Islet precursor cell (in vitro differentiated cells): ENCODE results near the gene GINS1.
A peak's percentile ranks its signal among the peaks of the same experiment; 100 is the strongest.
"Not testable (repeated sequence)": the region's sequence is repeated elsewhere in the genome, so short reads cannot be mapped to it uniquely, and the experiment has no call there.

Source experiments
- DNase-seq: peaks from one replicate; pipeline ENCODE4 v3.0.0-alpha.2; 2018

The GINS1 gene

GRCh38 chr20:25457886-25458680 lies 50.6 kb downstream of the GINS1 start:
- DNase-seq = no peak

DNA sequence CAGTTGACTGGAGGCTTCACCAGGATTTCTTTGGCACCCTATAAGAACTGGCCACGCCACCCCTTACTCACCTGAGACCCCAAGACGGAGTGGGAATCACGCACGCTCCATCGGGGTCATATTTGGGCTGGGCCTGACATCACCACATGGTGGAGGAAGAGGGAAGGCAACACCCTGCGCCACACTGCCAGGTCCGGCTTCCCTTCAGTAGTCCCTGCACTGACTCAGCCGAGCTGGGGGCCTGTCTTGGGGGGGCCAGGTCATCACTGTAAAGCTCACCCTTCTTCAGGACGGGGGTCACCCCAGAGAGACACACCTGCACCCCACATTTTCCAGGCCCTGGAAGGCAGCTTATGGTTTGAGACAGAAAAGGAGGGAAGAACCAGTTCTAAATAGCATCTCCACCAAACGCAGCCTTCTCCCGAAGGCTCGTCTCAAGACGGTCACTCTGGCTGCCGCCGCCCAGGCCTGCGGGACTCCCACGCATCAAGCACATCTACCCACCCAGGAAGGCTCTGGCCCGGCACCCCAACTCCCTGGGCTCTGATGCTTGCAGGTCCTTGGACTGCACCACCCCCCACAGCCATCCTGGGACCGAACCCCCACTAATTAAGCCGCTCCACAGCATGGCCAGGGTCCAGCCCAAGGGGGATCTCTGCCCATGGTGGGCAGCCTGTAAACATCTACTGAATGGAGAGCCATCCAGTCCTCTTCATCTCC lies 51.8 kb downstream of the GINS1 start:
- DNase-seq = peak; percentile 43

GRCh38 chr20:25459916-25460535 lies 52.6 kb downstream of the GINS1 start:
- no peak for DNase-seq

DNA sequence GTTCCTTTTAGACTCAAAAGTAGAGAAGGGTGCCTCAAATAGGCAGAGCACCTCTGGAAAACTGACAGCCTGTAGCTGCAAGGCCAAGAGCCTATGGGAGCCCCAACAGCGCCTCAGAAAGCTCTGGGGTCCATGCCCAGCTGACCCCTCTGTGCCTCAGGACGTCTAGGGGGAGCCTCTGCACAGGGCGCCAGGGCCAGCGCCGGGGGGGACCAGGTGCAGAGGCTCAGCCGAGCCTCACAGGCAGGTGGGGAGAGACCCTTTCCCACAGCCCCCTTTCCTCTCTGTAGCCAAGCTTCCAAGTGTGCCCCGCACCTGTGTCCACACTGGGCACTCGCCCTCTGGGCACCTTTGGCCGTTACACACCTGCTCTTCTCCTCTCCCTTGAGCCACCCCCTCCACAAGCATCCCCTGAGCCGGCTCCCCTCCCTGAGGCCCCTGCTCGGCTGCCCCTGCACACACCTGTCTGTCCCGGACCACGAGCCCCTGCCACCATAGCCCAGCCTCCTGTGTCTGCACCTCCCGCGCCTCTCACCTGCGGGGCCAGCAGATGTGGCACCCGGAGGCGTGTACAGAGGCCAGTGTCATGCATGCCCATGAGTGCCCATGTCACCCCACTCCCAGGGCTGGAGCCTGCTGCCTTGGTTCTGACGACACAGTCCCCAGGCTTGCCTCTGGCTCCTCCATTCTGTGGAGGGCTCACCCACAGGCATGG lies 53.2 kb downstream of the GINS1 start:
- peak; percentile 50 for DNase-seq

DNA sequence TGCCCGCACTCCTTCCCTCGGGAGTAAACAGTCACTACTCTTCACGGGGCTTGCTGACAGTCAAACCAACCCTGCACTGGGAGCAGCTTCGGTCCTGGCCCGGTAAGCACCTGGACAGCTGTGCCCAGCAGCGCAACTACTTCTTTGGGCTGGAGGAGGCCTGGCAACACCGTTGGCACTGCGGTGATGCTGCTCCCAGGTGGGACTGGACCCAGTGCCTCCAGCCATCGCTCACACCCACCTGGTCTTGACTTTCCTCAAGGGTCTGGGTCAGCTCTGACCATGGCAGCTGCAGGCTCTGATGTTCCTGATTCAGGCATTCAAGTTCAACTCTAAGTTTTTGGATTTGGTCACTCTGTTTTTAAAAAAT lies 53.8 kb downstream of the GINS1 start:
- DNase-seq = no peak

DNA sequence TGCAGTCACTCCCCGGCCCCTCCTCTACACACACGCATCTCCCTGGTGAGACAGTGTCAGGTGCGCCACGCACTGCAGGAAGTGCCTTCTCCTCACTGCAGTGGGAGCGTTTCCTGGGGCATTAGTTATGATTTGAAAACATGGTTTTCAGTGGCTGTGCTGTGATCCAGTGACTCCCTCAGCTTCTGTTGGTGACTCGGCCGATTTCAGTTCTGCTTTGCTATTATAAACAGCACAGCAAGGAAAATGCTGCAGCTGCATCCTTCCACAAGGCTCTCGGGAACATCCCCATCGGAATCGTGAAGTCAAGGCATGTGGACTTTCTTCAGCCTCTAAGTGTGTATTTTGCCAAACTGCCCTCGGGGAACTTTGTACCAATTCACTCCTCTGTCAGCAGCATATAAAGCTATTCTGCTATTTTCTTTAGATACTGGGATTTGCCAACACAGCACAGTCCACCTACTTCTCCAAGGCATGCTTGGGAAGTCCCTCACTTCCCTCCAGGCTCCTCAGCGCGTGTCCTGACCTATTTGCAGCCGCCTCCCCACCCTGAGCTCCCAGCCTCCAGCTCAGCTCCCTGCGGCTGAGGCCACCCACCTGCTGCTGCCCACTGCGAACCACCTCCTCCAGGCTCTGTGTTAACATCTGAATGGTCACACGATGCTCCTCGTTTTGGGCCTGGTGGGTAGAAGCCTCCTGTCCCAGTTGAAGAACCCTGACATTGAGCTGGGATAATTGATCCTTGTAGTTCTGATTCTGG lies 54.5 kb downstream of the GINS1 start:
- DNase-seq = no peak

DNA sequence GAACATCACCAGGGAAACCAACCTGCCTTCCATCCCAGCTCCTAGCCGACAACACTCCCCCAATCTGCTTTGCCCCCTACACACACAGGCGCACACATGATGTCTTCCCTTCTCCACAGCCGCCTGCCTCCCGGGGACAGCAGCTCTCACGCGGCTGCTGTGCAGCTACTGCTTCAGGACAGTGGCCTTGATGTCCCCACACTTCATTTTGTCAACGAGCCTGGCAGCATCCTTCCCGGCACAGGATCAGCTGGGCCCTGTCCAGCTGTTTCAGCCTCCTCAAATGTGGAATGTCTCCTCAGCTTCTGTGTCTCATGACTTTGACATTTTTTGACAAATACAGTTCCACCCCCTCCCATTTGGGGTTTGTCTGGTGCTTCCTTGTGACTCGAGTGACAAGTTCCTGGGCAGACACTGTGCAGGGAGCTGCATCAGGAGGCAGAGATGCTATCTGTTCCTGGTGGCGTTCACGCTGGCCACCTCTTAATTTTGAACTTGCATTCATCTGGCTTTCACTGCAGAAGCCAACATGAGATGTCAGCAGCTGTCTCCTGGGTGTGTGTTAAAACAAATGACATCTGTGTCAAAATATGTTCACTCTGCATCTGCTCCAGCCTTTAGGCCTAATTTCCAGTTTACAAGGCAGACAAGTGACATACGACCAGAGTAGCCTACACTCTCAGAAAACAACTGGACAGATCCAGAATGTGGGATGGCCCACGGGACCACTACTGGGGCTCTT lies 57.2 kb downstream of the GINS1 start:
- peak; percentile 49 for DNase-seq

DNA sequence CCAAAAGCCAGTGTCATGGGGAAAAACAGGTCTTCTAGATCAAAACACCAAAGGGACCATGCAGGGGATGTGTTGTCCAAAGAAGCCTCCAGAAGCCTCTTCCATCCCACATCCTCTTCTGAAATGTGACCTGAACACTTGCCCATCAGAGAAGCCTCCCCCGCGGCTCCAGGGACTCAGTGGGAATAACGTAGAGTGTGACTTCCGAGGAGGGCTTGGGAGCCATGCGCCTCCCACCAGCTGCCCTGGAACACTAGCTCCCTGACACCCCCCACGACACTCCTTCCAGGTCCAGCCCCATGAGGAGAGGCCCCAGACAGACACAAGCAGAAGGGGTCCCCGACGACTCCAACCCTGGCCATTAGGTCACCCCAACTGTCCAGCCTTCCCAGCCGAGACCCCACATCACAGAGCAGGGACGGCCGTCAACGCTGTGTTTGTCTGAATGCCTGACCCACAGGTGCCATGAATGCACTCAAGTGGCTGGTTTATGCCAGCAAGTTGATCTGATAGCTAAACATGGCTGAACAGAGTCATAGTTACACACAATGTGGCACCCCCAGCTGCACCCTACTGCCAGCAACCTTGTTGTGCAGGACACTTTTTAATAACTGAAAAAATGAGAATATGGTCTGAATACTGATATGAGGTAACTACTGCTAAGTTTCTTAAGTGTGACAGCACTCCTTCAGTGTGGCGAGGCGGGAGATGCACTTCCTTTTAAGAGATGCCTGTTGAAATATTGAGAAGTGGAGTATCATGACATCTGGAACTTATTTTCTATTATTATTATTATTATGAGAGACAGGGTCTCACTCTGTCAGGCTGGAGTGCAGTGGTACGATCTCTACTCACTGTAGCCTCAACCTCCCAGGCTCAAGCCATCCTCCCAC lies 58.0 kb downstream of the GINS1 start:
- peak; percentile 38 for DNase-seq

DNA sequence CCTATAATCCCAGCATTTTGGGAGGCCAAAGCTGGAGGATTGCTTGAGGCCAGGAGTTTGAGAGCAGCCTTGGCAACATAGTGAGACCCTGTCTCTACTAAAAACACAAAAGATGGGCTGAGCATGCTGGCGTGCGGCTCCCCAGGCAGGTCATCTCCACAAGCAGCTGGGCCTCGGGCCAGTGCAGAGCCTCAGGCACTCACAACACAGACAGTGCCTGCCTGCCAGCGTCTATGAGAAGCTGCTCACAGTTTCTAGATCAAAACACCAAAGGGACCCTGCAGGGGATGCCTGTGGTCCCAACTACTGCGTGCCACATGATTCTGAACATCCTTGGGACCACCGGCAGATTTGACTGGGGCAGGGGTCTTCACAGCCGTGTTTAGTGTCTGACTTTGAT lies 59.4 kb downstream of the GINS1 start:
- peak; percentile 41 for DNase-seq

DNA sequence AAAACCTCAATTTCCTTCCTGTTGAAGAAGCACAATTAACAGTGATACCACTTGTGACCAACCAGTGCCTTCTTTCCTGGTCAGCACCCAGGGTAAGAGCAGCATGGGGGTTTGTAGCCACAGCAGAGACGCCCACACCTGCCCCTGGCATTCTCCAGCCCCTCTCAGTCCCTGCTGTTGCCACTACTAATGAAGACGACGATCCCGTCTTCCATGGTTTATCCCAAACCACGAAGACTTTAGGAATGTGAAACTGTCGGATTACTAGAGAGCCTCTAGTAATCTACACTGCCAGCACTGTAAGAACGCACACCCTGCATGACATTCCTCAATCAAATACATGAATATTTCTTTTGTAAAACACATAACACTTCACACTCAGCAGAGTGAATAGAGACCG lies 60.0 kb downstream of the GINS1 start:
- no peak for DNase-seq

DNA sequence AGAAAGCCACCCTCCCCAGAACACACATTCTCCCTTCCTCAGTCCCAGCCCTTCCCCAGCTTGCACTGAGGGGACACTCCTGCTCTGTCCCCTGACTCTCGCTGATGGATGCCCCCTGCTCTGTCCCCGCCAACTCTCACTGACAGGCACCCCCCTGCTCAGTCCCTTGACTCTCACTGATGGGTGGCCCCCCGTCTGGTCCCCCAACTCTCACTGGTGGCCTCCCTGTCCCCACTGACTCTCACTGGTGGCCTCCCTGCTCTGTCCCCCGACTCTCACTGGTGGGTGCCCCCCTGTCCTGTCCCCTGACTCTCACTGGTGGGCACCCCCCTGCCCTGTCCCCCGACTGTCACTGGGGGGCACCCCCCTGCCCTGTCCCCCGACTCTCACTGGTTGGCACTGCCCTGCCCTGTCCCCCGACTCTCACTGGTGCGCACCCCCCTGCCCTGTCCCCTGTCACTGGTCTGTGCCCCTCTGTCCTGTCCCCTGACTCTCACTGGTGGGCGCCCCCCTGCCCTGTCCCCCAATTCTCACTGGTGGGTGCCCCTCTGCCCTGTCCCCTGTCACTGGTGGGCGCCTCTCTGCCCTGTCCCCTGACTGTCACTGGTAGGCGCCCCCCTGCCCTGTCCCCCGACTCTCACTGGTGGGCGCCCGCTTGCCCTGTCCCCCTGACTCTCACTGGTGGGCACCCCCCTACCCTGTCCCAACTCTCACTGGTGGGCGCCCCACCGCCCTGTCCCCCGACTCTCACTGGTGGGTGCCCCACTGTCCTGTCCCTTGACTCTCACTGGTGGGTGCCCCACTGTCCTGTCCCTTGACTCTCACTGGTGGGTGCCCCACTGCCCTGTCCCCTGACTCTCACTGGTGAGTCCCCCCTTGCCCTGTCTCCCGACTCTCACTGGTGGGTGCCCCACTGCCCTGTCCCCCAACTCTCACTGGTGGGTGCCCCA lies 60.9 kb downstream of the GINS1 start:
- peak; percentile 31 for DNase-seq

- DNase-seq = peak; percentile 43
These were observed 62.1 kb downstream of the GINS1 start for GRCh38 chr20:25469558-25469957.

GRCh38 chr20:25470045-25470444 lies 62.6 kb downstream of the GINS1 start:
- no peak for DNase-seq

- DNase-seq = no peak
These were observed 63.5 kb downstream of the GINS1 start for GRCh38 chr20:25471020-25471419.

DNA sequence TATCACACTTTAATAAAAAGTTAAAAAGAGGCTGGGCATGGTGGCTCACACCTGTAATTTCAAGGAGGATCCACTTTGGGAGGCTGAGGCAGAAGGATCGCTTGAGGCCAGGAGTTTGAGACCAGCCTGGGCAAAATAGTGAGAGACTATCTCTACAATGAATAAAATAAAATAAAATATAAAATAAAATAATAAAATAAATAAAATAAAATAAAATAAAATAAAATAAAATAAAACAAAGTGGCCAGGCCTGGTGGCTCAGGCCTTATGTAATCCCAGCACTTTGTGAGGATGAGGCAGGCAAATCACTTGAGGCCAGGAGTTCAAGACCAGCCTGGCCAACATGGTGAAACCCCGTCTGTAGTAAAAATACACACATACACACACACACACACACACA lies 65.8 kb downstream of the GINS1 start:
- not testable (repeated sequence) for DNase-seq

DNA sequence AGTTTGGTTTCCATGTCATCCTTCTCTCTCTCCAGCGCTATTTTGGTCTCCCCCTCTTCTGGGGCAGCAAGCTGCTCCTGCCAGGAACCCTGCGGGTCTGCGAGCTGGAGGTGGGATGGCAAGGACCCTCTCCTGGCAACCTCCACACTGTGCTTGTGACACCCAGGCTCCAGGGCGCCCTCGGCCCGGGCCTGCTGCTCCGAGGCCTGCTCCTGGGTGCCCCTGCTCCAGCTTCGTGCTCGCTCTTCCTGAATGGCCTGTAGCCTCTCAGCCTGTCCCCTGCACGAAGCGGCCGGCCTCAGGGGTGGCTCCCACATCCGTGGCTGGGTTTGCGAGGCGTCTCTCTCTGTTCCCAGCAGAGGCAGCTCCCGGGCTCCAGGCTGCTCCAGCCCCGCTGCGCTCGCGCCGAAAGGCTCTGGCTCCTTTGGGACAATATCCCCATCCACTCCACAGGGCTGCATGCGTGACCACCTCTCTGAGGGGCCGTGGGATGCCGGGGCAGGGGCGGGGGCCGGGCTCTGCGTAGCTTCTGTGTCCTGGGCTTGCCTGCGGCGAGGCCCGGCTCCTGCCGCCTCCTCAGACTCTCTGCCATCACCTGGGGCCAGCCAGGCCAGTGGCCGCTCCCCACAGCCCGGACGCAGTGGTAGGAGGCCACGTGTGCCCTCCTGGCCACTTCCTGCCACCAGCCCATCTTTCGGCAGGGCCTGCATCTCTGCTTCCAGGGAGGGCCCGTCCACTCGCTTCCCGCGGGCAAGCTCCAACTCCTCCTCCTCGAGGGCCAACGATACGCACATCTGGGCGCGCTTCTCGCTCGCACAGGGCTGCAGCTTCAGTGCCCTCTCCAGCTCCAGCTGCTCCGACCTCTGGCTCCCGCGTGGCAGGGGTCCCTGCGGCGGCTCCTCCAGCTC lies 68.9 kb downstream of the GINS1 start:
- DNase-seq = no peak

- DNase-seq = no peak
These were observed 69.8 kb downstream of the GINS1 start for GRCh38 chr20:25477014-25477882.
